GM12878 (cell line): ENCODE measurements around the gene RALGPS1. TPM values are rescaled to one million over a fixed set of nuclear protein-coding genes. Genes with fewer than 3 reads are reported as not detected.

Experiments
- ATAC-seq: fragments of 200-7000 bp; cut with Tn5 transposase; 3 replicates; pipeline ENCODE4 v1.9.1; 2020; ENCODE audit warnings: mild to moderate bottlenecking, moderate library complexity
- BruUV-seq: library from RNA; stranded (reverse); fragments of 400-500 nt; replicated peaks from 2 replicates; lab custom pipeline; 2021; lab: Mats Ljungman, UMichigan
- CTCF ChIA-PET: fragments of 300-600 bp; sonication (Branson Sonifier 250); formaldehyde crosslinking; extraction: SDS; loops from one replicate; lab custom pipeline; 2021; ENCODE audit warnings: inconsistent platforms; lab: Yijun Ruan, JAX
- POLR2A ChIA-PET: fragments of 350-600 bp; formaldehyde crosslinking; extraction: SDS; loops from one replicate; lab custom pipeline; 2021; ENCODE audit warnings: inconsistent platforms; lab: Charles Lee
- RAD21 ChIA-PET: fragments of 300-600 bp; sonication (Branson Sonifier 250); formaldehyde crosslinking; loops from one replicate; lab custom pipeline; 2023; ENCODE audit warnings: antibody characterized with exemption; ENCODE audit not compliant: unreplicated experiment; lab: Charles Lee
- SMC1A ChIA-PET: fragments of 300-600 bp; sonication (Branson Sonifier 250); formaldehyde crosslinking; loops from one replicate; lab custom pipeline; 2023; ENCODE audit not compliant: unreplicated experiment, uncharacterized antibody; lab: Charles Lee
- DNase-seq: peaks from one replicate; pipeline ENCODE4 v3.0.0-alpha.2; 2011; ENCODE audit warnings: low read depth, low spot score
- FAIRE-seq: peaks from 3 replicates; lab custom pipeline; 2011; peaks lifted over from hg19 to GRCh38; lab: Jason Lieb, UNC
- H2AFZ ChIP-seq: 2 replicates; pipeline ENCODE4 v1.6.0; 2011; ENCODE audit warnings: low read depth, low read length, control low read depth; ENCODE audit not compliant: control insufficient read depth
- H3K27ac ChIP-seq: 2 replicates; pipeline ENCODE4 v1.5.1; 2011; ENCODE audit warnings: control low read depth; ENCODE audit not compliant: control insufficient read depth, insufficient read depth
- H3K27me3 ChIP-seq, 2 experiments: replicated peaks in 1 of 2; 2 replicates each; pipeline versions ENCODE4 v1.6.0 to v1.6.1; 2011; ENCODE audit warnings: low read length in 1 of 2; ENCODE audit not compliant: control insufficient read depth in 2 of 2, insufficient read depth in 2 of 2
- H3K36me3 ChIP-seq, 2 experiments: 2 replicates each; pipeline ENCODE4 v1.5.1; 2011; ENCODE audit warnings: low read length in 1 of 2; ENCODE audit not compliant: control insufficient read depth in 2 of 2, insufficient read depth in 2 of 2
- H3K4me1 ChIP-seq: 2 replicates; pipeline ENCODE4 v1.6.1; 2011; ENCODE audit warnings: mild to moderate bottlenecking, low read length, moderate library complexity, mixed read lengths; ENCODE audit not compliant: control insufficient read depth, insufficient read depth
- H3K4me2 ChIP-seq: 2 replicates; pipeline ENCODE4 v1.6.0; 2011; ENCODE audit warnings: control low read depth; ENCODE audit not compliant: control insufficient read depth, insufficient read depth
- H3K4me3 ChIP-seq: fragments of 200-600 bp; sonication (generic); 2 replicates; pipeline ENCODE4 v1.5.1; 2016
- H3K79me2 ChIP-seq: 2 replicates; pipeline ENCODE4 v1.6.0; 2011; ENCODE audit warnings: low read length; ENCODE audit not compliant: control insufficient read depth, insufficient read depth
- H3K9ac ChIP-seq: 2 replicates; pipeline ENCODE4 v1.8.0; 2011; ENCODE audit warnings: low read length, control low read depth, mixed read lengths; ENCODE audit not compliant: control insufficient read depth, insufficient read depth
- H3K9me3 ChIP-seq: replicated peaks from 3 replicates; pipeline ENCODE4 v1.5.1; 2011; ENCODE audit warnings: mild to moderate bottlenecking, low read length; ENCODE audit not compliant: control insufficient read depth, insufficient read depth
- H4K20me1 ChIP-seq: 2 replicates; pipeline ENCODE4 v1.6.0; 2011; ENCODE audit not compliant: control insufficient read depth, insufficient read depth
- BRCA1 ChIP-seq: IDR thresholded peaks from 2 replicates; pipeline ENCODE4 v1.6.1; 2011; ENCODE audit warnings: low read depth, low read length, improper control_type of control experiment
- CHD4 ChIP-seq: fragments of 200-600 bp; sonication (generic); IDR thresholded peaks from 2 replicates; pipeline ENCODE4 v1.6.1; 2016; ENCODE audit warnings: mild to moderate bottlenecking
- MEF2A ChIP-seq: IDR thresholded peaks from 2 replicates; pipeline ENCODE4 v1.6.1; 2011; ENCODE audit warnings: low read depth, mild to moderate bottlenecking, low read length, moderate library complexity; ENCODE audit not compliant: insufficient read depth
- ZZZ3 ChIP-seq: IDR thresholded peaks from 2 replicates; pipeline ENCODE4 v1.6.1; 2011; ENCODE audit warnings: low read depth; ENCODE audit not compliant: control insufficient read depth, insufficient read length
- WGBS: methylation state at CpG from one replicate; pipeline ENCODE4 v1.1.6; 2016; ENCODE audit warnings: low lambda C conversion rate; ENCODE audit not compliant: insufficient replicate concordance, insufficient coverage; ENCODE audit errors: missing lambda C conversion rate; 5-methylcytosine and 5-hydroxymethylcytosine counted together
- in situ Hi-C: fragments of 300-500 bp; cut with MboI; formaldehyde crosslinking; loops from 9 replicates; pipeline ENCODE4 v1.14.3; 2018; ENCODE audit warnings: mixed read lengths
- intact Hi-C: fragments of 100-400 bp; cut with micrococcal nuclease; formaldehyde crosslinking; loops from one replicate; pipeline ENCODE4 v1.14.2; 2022; ENCODE audit not compliant: unreplicated experiment
- polyA plus RNA-seq, 11 experiments: library from polyadenylated mRNA; depleted of rRNA in 4 of 11; unstranded in 6 of 11; stranded (reverse) in 5 of 11; fragments of >200 nt; fragmentation: Nextera tagmentation in 4 of 11; fragmentation: Illumina TruSeq in 1 of 11; extraction: Ambion mirVana in 4 of 11; extraction: Trizol in 1 of 11; gene quantifications; 1 replicate in 1 of 11; 2 replicates in 10 of 11; pipeline versions ENCODE4 v1.2.1 to v1.2.3, GENCODE V29; 2011 to 2016; ENCODE audit warnings: inconsistent platforms in 2 of 11, missing spikeins in 2 of 11, low read depth in 1 of 11
- total RNA-seq, 4 experiments: library from RNA; depleted of rRNA in 3 of 4; stranded (reverse); fragments of >200 nt in 3 of 4; fragmentation: Illumina TruSeq in 1 of 4; extraction: Trizol in 1 of 4; gene quantifications; 2 replicates each; pipeline versions ENCODE4 v1.2.1 to v1.2.3, GENCODE V29; 2013 to 2021
- TF ChIP-seq, protein P1 (sequence below): fragments of 450-650 bp; IDR thresholded peaks from 2 replicates; pipeline ENCODE4 v1.6.1; 2014; ENCODE audit warnings: mild to moderate bottlenecking
- TF ChIP-seq, protein P2 (sequence below): fragments of 450-650 bp; IDR thresholded peaks from 2 replicates; pipeline ENCODE4 v1.6.1; 2017; ENCODE audit warnings: mild to moderate bottlenecking, moderate library complexity
- TF ChIP-seq, protein P3 (sequence below): IDR thresholded peaks from 2 replicates; pipeline ENCODE4 v1.6.1; 2012; ENCODE audit warnings: low read depth, low read length, improper control_type of control experiment

RALGPS1 gene
- total and polyA plus RNA-seq, 10 of the 15 experiments (the other 5 are each of a cell fraction or from before 2014, with no cell fraction given), result 0.13 to 5.6 (median 2.7) TPM

DNA sequence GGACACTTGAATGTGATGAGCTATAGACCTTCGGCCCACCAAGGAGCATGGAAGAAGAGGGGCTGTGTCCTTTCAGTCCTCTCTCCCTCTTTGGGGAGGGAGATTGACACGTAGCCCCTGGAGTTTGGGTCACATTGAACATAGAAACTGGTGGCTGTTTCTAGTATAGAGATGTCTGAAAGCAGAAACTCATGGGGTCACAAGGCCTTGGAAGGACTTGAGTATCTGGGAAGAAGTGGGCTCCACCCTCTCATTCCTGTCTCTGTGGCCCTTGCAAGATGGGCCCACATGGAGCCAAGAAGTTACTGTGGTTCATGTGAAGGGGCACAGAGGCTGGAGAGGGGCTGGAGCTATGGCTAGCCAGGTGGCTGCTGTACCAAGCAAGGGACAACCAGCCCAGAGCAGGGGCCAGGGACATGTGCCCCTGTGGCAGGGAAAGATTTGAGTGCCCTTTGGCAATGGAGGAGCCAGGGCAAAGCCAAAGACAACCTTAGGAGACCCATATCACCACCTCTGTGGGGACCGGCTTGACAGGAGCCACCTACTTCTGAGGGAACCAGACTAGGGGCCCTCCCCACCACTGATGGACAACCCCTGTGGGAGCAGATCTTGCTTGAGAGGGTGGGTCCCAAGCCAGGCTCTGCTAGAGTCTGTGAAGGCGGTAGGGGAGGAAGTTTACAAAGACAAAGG lies 220.6 kb downstream of the RALGPS1 start:
- no peak overlapping the region for H3K4me2 ChIP-seq
- no peak for DNase-seq
- no peaks in the 10 kb centered on the region for H3K4me1 ChIP-seq
- no TSS peak for BruUV-seq
- FAIRE-seq, result no peak
- no peak for TF ChIP-seq CHD4
- RAD21 ChIA-PET, result no interaction called here
- CTCF ChIA-PET, result interaction anchor here (1.0 kb wide), 1 partner anchor 35 kb away, joined by 3 read pairs; no protein-coding TSS in a partner anchor
- no peak overlapping the region for H3K27ac ChIP-seq
- no peaks in the 10 kb centered on the region for H3K9me3 ChIP-seq
- no peaks in the 10 kb centered on the region for H4K20me1 ChIP-seq
- no peak overlapping the region for H3K9ac ChIP-seq
- no peaks in the 10 kb centered on the region for H3K79me2 ChIP-seq
- H3K36me3 ChIP-seq, result no peaks in the 10 kb centered on the region
- SMC1A ChIA-PET, result interaction anchor here (0.6 to 2.4 kb wide), 5 partner anchors 10 to 135 kb away, joined by 3 to 6 read pairs (median 3); no protein-coding TSS in a partner anchor
- H2AFZ ChIP-seq, result no peak overlapping the region
- POLR2A ChIA-PET, result interaction anchor here (1.2 to 1.3 kb wide), 3 partner anchors 8 to 14 kb away, joined by 3 to 4 read pairs (median 4); no protein-coding TSS in a partner anchor
- ATAC-seq, result no peak
- H3K27me3 ChIP-seq, result no peaks in the 10 kb centered on the region
- in situ Hi-C loops, result no loop called here
- H3K4me3 ChIP-seq, result no peak overlapping the region
- intact Hi-C loops, result no loop called here
- WGBS, result 18% methylated on average over 4 of the region's 4 CpGs

DNA sequence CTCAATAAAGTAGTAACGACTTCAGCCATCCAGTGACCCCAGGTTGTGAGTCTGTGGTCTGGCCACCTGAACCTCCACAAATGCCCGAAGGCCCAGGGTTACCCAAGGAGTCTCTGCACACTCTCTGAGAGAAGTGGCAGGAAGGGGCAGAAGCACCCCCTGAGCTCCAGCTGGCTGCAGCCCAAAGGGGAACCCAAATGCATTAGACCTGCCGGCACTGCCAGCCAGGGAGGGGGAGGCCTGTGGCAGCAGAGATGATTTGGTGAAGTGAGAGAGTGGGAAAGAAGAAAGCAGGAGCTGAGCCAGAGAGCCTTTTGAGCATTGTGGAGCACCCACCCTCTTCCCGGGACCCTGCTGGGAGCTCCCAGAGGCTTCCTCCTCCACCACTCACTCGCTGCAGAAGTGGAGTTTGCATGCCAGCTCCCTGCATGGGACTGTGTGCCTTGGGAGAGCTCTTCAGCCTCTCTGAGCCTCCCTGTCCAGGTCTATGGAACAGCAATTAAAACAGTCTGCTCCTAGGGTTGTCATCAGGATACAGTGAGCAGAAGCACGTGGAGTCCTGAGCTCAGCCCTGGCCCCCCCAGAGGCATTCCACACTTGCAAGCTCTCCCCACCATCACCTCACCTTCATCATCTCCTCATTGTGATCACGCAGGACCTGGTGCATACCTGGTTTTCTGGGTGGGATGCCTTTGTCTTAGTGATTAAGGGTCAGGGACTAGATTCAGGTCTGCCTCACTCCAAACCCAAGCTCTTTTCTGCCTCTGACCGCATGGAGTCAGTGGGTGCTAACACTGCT lies 221.7 kb downstream of the RALGPS1 start:
- H3K4me2 ChIP-seq, result no peak overlapping the region
- ATAC-seq (no peak), DNase-seq (no peak), FAIRE-seq (no peak)
- H3K79me2 ChIP-seq, result no peaks in the 10 kb centered on the region
- ChIA-PET SMC1A (interaction anchor here (0.7 to 3.0 kb wide), 5 partner anchors 10 to 194 kb away, joined by 3 to 10 read pairs (median 3); no protein-coding TSS in a partner anchor), POLR2A (interaction anchor here (0.7 kb wide), 1 partner anchor 9 kb away, joined by 3 read pairs; no protein-coding TSS in a partner anchor), CTCF (no interaction called here), RAD21 (interaction anchor here (1.8 kb wide), 1 partner anchor 18 kb away, joined by 5 read pairs; no protein-coding TSS in a partner anchor)
- intact Hi-C loops, result no loop called here
- H3K9ac ChIP-seq, result no peak overlapping the region
- no peaks in the 10 kb centered on the region for H3K4me1 ChIP-seq
- no peak overlapping the region for H3K27ac ChIP-seq
- H3K27me3 ChIP-seq, result no peaks in the 10 kb centered on the region
- H4K20me1 ChIP-seq, result no peaks in the 10 kb centered on the region
- no peaks in the 10 kb centered on the region for H3K9me3 ChIP-seq
- BruUV-seq, result no TSS peak
- 70% methylated on average over 8 of the region's 8 CpGs for WGBS
- no peak overlapping the region for H3K4me3 ChIP-seq
- in situ Hi-C loops, result no loop called here
- no peak overlapping the region for H2AFZ ChIP-seq
- no peaks in the 10 kb centered on the region for H3K36me3 ChIP-seq
- no peak for TF ChIP-seq BRCA1
- no peak for TF ChIP-seq MEF2A
- TF ChIP-seq, protein P1, sequence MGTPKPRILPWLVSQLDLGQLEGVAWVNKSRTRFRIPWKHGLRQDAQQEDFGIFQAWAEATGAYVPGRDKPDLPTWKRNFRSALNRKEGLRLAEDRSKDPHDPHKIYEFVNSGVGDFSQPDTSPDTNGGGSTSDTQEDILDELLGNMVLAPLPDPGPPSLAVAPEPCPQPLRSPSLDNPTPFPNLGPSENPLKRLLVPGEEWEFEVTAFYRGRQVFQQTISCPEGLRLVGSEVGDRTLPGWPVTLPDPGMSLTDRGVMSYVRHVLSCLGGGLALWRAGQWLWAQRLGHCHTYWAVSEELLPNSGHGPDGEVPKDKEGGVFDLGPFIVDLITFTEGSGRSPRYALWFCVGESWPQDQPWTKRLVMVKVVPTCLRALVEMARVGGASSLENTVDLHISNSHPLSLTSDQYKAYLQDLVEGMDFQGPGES, result no peak
- TF ChIP-seq ZZZ3, result no peak
- TF ChIP-seq, protein P2, sequence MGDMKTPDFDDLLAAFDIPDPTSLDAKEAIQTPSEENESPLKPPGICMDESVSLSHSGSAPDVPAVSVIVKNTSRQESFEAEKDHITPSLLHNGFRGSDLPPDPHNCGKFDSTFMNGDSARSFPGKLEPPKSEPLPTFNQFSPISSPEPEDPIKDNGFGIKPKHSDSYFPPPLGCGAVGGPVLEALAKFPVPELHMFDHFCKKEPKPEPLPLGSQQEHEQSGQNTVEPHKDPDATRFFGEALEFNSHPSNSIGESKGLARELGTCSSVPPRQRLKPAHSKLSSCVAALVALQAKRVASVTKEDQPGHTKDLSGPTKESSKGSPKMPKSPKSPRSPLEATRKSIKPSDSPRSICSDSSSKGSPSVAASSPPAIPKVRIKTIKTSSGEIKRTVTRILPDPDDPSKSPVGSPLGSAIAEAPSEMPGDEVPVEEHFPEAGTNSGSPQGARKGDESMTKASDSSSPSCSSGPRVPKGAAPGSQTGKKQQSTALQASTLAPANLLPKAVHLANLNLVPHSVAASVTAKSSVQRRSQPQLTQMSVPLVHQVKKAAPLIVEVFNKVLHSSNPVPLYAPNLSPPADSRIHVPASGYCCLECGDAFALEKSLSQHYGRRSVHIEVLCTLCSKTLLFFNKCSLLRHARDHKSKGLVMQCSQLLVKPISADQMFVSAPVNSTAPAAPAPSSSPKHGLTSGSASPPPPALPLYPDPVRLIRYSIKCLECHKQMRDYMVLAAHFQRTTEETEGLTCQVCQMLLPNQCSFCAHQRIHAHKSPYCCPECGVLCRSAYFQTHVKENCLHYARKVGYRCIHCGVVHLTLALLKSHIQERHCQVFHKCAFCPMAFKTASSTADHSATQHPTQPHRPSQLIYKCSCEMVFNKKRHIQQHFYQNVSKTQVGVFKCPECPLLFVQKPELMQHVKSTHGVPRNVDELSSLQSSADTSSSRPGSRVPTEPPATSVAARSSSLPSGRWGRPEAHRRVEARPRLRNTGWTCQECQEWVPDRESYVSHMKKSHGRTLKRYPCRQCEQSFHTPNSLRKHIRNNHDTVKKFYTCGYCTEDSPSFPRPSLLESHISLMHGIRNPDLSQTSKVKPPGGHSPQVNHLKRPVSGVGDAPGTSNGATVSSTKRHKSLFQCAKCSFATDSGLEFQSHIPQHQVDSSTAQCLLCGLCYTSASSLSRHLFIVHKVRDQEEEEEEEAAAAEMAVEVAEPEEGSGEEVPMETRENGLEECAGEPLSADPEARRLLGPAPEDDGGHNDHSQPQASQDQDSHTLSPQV, result no peak
- TF ChIP-seq, protein P3, sequence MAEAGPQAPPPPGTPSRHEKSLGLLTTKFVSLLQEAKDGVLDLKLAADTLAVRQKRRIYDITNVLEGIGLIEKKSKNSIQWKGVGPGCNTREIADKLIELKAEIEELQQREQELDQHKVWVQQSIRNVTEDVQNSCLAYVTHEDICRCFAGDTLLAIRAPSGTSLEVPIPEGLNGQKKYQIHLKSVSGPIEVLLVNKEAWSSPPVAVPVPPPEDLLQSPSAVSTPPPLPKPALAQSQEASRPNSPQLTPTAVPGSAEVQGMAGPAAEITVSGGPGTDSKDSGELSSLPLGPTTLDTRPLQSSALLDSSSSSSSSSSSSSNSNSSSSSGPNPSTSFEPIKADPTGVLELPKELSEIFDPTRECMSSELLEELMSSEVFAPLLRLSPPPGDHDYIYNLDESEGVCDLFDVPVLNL, result no peak
